ENCODE results near the gene APOF.
"Not testable (repeated sequence)": the region's sequence is repeated elsewhere in the genome, so short reads cannot be mapped to it uniquely, and the experiment has no call there.

The APOF gene

GRCh38 chr12:56366948-56367347 is 4.3 kb upstream of the APOF start:
- no peak for DNase-seq

GRCh38 chr12:56361487-56362129 is 1.0 kb downstream of the APOF start:
- DNase-seq: no peak

- DNase-seq: peak; percentile 98
Measured at GRCh38 chr12:56359851-56360767, 2.5 kb downstream of the APOF start, which contains the start of gene STAT2. Gene STAT2 (minus strand): TSS chr12:56360107. CDS start chr12:56356571, 3,536 bp downstream.

- DNase-seq: no peak
Measured at GRCh38 chr12:56358836-56359532, 3.7 kb downstream of the APOF start.

GRCh38 chr12:56351325-56351724 is 11.3 kb downstream of the APOF start:
- DNase-seq: no peak

GRCh38 chr12:56350662-56351061 is 12.0 kb downstream of the APOF start:
- DNase-seq: no peak

- DNase-seq: no peak
Measured at GRCh38 chr12:56348776-56349175, 13.9 kb downstream of the APOF start.

- DNase-seq: not testable (repeated sequence)
Measured at GRCh38 chr12:56347255-56347654, 15.4 kb downstream of the APOF start.

- DNase-seq: no peak
Measured at GRCh38 chr12:56346675-56347074, 16.0 kb downstream of the APOF start.

- not testable (repeated sequence) for DNase-seq
Measured at GRCh38 chr12:56342290-56342689, 20.4 kb downstream of the APOF start.

GRCh38 chr12:56341616-56342015 is 21.0 kb downstream of the APOF start:
- no peak for DNase-seq

- DNase-seq: no peak
Measured at GRCh38 chr12:56339158-56339422, 23.6 kb downstream of the APOF start.

GRCh38 chr12:56338308-56339157 is 24.1 kb downstream of the APOF start, which contains the start of gene IL23A:
Gene IL23A (plus strand): TSS chr12:56338884. CDS start chr12:56339045, 161 bp downstream.
- DNase-seq: no peak

GRCh38 chr12:56337753-56338251 is 24.9 kb downstream of the APOF start:
- DNase-seq: no peak

- no peak for DNase-seq
Measured at GRCh38 chr12:56336361-56337167, 26.1 kb downstream of the APOF start.

- not testable (repeated sequence) for DNase-seq
Measured at GRCh38 chr12:56335527-56335926, 27.1 kb downstream of the APOF start.

- DNase-seq: no peak
Measured at GRCh38 chr12:56334490-56334793, 28.2 kb downstream of the APOF start.

GRCh38 chr12:56333679-56334489 is 28.8 kb downstream of the APOF start, which contains the start of gene PAN2:
Gene PAN2 (minus strand): TSS chr12:56334000. CDS start chr12:56333094, 906 bp downstream.
- DNase-seq: peak; percentile 80

GRCh38 chr12:56333197-56333678 is 29.4 kb downstream of the APOF start:
- DNase-seq: no peak

- no peak for DNase-seq
Measured at GRCh38 chr12:56332512-56333196, 30.0 kb downstream of the APOF start.

Measured in activated gamma-delta T cell (primary cell).